Right lung (tissue), 10 donors: ENCODE measurements around the gene INPP4A. TPM values are rescaled to one million over a fixed set of nuclear protein-coding genes. Genes with fewer than 3 reads are reported as not detected.
A peak's percentile ranks its signal among the peaks of the same experiment; 100 is the strongest.
"Not testable (repeated sequence)": the region's sequence is repeated elsewhere in the genome, so short reads cannot be mapped to it uniquely, and the experiment has no call there.

Source experiments
- DNase-seq, 2 donors: peaks; one replicate each; pipeline ENCODE4 v3.0.0-alpha.2; 2013
- long read RNA-seq, 8 donors: transcript quantifications; one replicate each; lab custom pipeline, GENCODE V29; 2026
- polyA plus RNA-seq, 5 donors: library from polyadenylated mRNA; unstranded; fragments of 120-200 nt; gene quantifications; one replicate each; pipeline versions ENCODE4 v1.2.1 to v1.2.3, GENCODE V29; 2013; ENCODE audit warnings: inconsistent platforms in 1 of 5, low replicate concordance in 1 of 5; ENCODE audit not compliant: insufficient read length in 5 of 5, insufficient read depth in 1 of 5

INPP4A gene
- 10 to 100 TPM; 12.6 to 24.5 (median 21.5) TPM for polyA plus RNA-seq
- long read RNA-seq, donor 1, result 0 reads
- long read RNA-seq, donor 2, result 0 reads
- long read RNA-seq, donor 3, result 0 reads
- long read RNA-seq, donor 4, result 0 reads
- long read RNA-seq, donor 5, partial matches to known transcripts, result 0 of 1 reads
- long read RNA-seq, donor 5, other reads (novel, unspliced or antisense), result 0 of 1 reads
- long read RNA-seq, donor 6, partial matches to known transcripts, result 0 of 2 reads
- long read RNA-seq, donor 6, other reads (novel, unspliced or antisense), result 0 of 2 reads
- long read RNA-seq, donor 7, result 0 reads
- long read RNA-seq, donor 8, result 0 reads

DNA sequence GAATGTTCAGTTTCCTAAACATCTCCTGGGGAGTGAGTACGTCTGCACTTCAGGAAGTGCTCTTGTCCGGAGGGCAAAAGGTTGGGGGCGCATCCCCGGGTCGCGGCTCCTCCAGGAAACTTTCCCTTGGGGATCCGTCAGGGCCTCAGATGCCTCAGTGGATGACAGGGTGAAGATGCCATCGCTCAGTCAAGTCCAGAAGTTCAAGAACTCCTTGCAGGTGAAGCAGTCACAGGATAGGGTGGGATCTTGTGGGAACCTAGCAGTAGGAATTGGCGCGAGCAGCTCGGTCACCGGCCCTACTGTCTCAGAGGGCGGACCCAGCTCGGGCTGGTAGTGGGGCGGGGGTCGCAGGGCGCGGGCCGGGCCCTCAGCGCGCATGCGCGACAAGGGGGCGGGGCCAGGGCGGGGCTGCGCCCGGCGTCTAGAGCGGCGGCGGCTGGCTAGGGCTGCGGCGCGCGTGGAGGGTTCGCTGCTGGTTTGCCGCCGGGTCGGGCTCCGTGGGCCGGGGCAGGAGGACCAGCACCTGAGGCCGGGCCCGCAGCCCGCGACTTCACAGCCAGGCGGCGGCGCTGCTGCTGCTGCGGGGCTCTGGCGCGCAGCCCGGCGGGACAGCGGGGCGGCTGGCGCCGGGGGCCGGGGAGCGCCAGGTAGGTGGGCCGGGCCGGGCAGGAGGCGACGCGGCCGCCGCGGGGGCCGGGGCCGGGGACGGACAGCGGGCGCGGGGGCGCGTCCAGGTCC, at the start of gene INPP4A:
INPP4A (plus strand) TSS at position 423 of the 741 bp plus-strand sequence. CDS start 75,191 bp downstream, outside the sequence.
- peak; percentile 74 to 80 for DNase-seq

DNA sequence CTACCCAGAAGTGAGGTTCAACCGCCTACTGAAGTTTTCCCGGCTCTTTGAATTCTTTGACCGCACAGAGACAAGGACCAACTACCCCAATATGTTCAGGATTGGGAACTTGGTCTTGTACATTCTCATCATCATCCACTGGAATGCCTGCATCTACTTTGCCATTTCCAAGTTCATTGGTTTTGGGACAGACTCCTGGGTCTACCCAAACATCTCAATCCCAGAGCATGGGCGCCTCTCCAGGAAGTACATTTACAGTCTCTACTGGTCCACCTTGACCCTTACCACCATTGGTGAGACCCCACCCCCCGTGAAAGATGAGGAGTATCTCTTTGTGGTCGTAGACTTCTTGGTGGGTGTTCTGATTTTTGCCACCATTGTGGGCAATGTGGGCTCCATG, 48.7 kb upstream of the INPP4A start:
- DNase-seq, result no peak

DNA sequence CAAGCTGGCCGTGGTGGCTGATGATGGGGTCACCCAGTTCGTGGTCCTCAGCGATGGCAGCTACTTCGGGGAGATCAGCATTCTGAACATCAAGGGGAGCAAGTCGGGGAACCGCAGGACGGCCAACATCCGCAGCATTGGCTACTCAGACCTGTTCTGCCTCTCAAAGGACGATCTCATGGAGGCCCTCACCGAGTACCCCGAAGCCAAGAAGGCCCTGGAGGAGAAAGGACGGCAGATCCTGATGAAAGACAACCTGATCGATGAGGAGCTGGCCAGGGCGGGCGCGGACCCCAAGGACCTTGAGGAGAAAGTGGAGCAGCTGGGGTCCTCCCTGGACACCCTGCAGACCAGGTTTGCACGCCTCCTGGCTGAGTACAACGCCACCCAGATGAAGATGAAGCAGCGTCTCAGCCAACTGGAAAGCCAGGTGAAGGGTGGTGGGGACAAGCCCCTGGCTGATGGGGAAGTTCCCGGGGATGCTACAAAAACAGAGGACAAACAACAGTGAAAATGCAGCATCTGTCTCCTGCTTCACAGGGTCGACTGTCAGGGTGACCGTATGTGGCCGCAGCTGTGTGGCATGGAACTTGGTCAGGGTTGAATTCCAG, 47.8 kb upstream of the INPP4A start:
- DNase-seq, result no peak

DNA sequence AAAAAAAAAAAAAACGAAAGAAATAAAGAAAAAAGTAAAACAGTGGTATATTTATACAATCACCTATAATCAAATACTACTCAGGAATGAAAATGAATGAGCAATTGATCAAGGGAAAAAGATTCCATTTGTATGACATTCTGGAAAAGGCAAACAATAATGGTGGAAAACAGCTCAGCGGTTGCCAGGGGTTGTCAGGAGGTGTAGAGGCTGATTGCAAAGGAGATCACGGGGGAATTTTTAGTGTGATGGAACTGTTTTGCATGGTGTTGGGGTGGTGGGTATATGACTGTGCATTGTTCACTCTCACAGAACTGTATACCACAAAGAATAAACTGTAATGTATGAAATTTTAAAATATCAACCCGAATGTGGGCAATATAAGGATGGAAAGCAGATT, 45.5 kb upstream of the INPP4A start:
- no peak for DNase-seq

DNA sequence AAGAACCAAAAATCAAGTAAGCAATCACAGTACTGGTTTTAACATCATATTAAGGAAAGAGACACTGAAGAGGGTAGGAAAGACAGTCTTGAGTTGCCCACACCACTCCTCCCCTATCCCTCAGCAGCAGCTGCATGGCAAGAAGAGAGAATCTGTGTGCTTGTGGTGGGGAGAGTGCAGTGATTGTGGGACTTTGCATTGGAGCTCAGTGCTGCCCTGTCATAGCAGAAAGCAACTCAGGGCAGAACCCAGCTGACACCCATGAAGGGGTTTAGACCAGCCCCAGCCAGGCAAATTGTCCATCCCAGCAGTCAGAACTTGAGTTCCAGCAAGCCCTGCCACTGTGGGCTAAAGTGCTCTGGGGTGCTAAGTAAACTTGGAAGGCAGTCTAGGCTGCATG, 40.8 kb upstream of the INPP4A start:
- DNase-seq, result no peak

DNA sequence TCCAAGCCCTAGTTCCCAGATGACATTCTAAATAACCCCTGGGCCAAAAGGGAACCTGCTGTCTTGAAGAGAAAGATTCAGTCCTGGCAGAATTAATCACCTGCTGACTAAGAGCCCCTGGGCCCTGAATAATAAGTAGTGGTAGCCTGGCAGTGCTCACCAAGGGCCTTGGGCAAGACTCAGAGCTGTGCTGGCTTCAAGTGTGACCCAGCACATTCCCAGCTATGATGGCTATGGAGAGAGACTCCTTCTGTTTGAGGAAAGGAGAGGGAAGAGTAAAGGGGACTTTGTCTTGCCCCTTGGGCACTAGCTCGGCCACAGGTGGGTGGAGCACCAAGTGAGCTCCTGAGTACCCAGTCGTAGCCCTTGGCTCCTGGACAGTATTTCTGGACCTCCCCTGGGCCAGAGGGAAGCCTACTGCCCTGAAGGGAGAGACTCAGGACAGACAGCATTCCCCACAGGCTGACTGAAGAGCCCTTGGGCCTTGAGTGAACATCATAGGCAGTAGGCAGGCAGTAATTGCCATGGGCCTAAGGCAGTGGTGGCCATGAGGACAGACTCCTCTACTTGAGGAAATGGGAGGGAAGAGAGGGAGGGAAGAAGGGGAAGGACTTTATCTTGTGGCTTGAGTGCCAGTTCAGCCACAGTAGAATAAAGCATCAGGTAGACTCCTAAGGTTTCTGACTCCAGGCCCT, 40.0 kb upstream of the INPP4A start:
- DNase-seq, result no peak

DNA sequence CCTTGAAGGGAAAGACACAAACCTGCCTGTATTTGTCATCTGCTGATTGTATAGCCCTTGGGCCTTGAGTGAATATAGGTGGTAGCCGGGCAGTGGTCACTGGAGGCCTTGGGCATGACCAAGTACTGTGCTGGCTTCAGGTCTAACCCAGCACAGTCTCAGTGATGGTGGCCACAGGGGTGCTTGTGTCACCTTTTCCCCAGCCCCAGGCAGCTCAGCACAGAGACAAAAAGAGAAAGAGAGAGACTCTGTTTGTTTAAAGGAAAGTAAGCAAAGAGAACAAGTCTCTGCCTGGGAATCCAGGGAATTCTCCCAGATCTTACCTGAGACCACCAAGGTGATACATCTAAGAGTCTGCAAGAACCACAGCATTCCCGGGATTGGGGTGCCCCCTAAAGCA, 39.4 kb upstream of the INPP4A start:
- no peak for DNase-seq

DNA sequence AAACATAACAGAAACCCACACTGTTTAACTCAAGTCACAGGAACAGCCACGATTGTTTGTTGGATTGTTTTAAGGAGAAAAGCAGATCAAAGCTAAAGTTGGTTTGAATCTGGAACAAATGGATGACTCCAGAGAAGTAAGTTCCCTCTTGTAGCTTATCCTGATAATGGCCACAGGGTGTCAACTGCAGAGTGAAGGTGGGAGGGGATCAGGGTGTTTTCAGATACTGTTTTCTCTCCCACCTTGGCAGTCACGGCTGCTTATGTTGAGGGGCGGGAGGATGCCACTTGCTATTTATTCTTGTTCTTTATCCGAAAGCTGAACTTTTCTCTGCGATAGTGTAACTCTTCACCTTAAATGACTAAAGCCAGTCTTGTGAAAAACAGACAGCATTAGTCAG, 36.5 kb upstream of the INPP4A start:
- DNase-seq, result no peak

DNA sequence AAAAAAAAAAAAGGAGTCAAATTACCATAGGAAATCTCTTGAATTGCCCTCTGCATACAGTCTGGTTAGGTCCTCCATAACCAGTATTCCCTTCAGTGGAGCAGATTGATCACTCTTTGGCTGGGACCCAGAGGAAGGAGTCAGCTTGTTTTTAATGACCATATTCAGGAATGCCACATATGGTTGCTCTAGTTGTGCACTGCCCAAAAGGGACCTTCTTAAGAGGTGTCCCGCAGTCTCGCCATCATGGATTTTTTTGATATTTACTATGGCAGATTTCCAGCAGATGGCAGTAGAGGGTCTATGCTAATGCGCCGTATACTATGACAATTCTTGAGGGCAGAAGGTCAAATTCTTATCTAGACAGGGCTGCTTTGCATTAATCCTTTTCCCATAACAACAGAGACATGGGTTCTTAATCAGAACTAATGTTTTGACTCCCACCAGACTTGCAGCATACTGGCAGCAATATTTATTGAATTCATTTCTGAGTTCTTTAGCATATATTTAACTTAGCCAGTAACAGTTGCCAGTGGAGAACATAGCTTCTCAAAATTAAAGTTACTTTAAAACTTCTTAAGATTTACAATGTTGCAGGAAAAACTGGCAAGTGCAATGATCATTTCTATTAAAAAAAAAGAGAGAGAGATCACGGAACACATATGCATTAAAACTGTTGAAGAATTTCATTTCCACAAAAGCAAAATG, 31.8 kb upstream of the INPP4A start:
- DNase-seq, result peak; percentile 26 to 43

DNA sequence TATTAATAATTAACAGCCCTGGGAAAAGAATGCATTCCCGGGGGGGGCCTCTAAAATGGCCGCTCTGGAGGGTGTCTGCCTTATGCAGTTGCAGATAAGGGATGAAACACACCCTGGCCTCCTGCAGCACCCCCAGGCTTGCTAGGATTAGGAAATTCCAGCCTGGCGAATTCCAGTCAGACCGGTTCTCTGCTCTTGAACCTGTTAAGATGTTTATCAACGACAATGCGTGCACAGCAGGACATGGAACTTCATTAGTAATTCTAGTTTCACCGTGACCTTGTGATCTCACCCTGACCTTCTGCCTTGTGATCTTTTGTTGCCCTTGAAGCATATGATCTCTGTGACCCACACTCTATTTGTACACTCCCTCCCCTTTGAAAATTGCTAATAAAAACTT, 30.4 kb upstream of the INPP4A start:
- DNase-seq, result not testable (repeated sequence)

DNA sequence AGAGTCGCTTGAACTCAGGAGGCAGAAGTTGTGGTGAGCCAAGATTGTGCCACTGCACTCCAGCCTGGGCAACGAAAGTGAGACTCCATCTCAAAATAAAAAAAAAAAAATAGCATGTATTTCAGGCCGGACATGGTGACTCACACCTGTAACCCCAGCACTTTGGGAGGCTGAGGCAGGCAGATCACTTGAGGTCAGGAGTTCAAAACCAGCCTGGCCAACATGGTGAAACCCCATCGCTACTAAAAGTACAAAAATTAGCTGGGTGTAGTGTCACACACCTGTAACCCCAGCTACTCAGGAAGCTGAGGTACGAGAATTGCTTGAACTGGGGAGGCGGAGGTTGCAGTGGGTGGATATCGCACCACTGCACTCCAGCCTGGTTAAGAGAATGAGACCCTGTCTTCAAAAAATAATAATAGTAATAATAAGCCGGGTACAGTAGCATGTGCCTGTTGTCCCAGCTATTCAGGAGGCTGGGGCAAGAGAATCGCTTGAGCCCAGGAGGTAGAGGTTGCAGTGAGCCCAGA, 28.9 kb upstream of the INPP4A start:
- not testable (repeated sequence) for DNase-seq

DNA sequence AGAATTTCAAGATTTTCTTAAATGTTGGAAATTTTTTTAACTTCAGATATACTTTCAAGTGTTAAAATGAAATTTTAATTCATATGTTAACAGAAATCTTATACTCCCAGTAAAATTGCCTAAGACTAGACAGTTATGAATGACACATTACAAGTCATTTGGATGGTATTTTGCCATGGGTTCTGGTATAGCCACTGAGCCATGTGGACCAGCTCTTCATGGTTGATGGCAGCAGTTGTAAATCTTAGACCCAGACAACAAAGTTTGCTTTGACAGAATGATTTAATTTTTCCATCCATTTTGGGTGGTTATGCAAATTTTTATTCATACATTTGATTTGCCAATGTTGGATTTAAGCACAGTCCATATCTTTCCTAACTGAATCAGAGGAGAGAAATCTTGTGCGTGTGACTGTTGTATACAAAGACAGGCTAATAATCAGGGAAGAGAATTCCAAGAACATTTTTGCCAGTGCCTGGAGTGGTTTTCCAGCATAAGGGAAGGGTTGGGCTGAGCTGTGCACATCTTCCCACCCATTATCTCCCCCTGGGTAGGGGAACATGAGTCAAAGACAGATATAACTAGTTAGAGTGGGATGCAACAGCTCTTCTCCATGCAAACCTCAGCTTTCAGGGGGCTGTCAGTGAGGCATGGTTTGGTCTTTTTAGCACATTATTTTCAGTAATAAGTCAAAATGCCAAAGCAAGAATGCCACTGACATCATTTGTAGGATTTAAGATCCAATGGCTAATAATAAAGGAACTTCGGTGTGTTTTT, 28.1 kb upstream of the INPP4A start:
- no peak for DNase-seq

DNA sequence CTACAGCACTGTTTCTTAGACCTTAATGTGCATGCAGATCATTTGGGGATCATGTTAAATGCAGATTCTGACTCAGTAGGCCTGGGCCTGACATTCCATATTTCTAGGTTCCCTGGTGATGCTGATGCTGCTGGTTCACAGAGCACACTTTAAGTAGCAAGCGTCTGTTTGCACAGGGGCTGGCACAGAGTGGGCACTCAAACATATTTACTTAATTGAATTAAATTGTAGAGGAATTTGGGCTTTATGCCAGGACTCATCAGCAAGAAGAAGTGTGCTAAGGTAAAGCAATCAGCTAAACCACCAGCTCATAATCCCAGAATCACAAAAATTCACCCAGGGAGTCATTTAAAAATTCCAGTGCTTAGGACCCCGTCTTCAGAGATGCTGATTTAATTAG, 25.1 kb upstream of the INPP4A start:
- DNase-seq, result no peak

DNA sequence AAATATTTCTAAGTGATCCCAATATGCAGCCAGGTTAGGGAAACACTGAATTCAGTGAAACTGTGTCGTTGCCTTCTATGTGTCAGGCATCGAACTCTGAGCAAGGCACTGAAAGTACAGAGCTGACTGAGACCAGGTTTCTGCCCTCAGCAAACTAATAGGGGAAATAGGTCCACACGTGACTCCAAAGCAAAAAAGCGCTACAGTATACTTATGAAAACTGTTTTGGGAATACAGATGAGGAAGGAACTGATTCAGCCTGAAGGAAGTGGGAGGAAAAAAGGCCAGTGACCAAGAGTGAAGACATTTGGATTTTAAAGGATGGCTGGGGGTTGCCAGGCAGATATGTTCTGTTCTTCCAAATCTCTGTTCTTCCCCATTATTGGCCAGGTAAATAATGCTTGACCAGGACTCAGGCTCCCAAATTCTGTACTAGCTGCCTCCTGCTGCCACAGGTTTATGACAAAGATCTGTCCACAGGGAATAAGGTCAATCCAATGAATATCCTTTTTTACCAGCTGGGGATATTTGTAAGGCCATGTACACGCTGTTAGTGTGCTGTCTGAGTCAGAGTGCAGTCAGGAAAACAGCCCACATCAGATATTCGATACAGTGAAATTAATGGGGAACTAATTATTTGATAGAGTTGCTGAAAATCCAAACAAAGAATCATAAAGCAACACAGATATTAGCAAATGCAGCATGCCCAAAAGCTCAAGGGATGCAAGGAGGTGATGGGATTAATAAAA, 24.5 kb upstream of the INPP4A start:
- DNase-seq, result no peak

DNA sequence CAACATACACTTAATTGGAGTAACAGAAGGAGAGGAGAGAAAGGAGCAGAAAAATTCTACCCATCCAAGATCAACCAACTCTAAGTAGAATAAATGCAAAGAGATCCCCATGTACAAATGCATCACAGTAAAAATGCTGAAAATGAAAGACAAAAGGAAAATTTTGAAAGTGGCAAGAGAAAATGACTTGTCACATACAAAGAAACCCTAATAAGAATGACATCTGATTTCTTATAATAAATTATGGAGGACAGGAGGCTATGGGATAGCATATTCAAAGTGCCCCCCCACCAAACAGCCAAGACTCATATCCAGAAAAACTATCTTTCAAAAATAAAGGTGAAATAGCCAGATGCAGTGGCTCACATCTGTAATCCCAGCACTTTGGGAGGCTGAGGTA, 22.2 kb upstream of the INPP4A start:
- DNase-seq, result no peak

DNA sequence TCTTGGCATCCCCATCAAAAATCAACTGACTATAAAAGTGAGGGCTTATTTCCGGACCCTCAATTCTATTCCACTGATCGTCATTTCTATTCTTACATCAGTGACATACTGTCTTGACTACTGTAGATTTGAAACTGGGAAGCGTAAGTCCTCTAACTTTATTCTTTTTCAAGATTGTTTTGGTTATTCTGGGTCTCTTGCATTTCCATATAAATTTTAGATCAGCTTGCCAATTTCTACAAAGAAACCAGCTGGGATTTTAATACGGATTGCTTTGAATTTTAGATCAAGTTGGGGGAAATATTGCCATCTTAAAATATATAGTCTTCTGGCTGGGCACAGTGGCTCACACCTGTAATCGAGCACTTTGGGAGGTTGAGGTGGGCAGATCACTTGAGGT, 17.9 kb upstream of the INPP4A start:
- no peak for DNase-seq

DNA sequence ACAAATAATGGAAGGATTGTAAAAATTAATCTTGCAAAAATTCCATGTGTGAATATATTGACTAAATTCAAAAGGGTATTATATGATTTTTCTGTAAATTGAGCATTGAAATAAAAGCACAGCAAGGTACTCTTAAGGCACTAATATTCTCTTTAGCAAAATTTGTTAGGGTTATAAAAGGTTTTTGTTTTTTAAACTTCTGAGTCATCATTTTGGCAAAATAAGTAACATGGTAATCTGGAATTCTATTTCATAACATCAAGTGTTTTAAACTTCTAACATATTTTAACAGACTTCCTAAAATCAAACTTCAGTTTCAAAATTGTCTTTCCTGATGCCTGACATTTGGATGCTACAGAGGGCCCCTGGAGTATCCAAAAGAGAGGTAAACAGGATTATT, 12.5 kb upstream of the INPP4A start:
- DNase-seq, result no peak

DNA sequence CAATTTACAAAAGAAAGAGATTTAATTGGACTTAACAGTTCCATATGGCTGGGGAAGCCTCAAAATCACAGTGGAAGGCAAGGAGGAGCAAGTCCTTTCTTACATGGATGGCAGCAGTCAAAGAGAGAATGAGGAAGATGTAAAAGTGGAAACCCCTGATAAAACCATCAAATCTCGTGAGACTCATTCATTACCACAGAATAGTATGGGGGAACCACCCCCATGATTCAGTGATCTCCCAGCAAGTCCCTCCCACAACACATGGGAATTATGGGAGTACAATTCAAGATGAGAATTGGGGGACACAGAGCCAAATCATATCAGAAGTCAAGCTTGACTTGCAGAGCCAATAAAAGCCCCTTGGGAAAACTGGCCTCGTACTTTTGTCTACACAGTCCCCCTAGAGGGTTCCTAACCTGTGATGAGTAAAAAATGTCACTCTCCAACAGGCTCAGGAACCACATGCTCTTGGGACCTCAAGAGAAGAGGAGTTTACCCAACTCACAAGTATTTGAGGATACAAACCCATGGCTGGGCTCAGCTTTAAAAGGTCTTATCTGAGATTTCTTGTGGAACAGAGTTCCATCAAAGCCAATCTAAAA, 11.2 kb upstream of the INPP4A start:
- DNase-seq, result no peak

DNA sequence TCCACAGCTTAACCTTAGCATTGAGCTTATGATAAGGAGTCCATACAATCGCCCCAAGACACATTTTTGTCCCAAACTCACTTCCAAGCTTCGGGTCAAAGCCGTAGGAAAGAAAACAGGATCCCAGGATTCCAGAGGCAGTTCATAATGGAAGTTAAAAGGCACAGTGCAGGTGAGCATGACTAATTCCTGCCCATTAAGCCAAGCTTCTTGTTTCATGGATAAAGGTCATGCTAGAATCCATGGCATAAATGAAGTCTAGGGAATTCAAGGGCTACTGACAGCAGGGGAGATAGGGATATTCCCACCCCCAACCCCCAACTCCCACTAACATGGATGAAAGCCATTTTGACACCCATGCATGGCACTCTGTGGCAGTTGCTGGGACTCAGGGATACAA, 10.2 kb upstream of the INPP4A start:
- DNase-seq, result no peak
